Endothelial cell of umbilical vein (primary cell): Measurements from ENCODE around the gene SPNS1.
"Not testable (repeated sequence)": the region's sequence is repeated elsewhere in the genome, so short reads cannot be mapped to it uniquely, and the experiment has no call there.

Experiments
- JUN ChIP-seq: IDR thresholded peaks from 2 replicates; pipeline ENCODE4 v1.6.1; 2011; ENCODE audit warnings: borderline replicate concordance, low read depth; ENCODE audit not compliant: insufficient read length, insufficient read depth
- POLR2A ChIP-seq: IDR thresholded peaks from 2 replicates; pipeline ENCODE4 v1.6.1; 2012; ENCODE audit warnings: low read depth, mild to moderate bottlenecking, control low read depth, low read length
- TF ChIP-seq, protein P1 (sequence below): IDR thresholded peaks from 2 replicates; pipeline ENCODE4 v1.6.1; 2011; ENCODE audit not compliant: insufficient read depth, insufficient read length

GRCh38 chr16:28969696-28970095 is 4.9 kb upstream of the SPNS1 start:
- not testable (repeated sequence) for TF ChIP-seq JUN, POLR2A
- TF ChIP-seq, protein P1, sequence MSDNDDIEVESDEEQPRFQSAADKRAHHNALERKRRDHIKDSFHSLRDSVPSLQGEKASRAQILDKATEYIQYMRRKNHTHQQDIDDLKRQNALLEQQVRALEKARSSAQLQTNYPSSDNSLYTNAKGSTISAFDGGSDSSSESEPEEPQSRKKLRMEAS = not testable (repeated sequence)
